Activated CD8-positive, alpha-beta memory T cell treated with anti-CD3 and anti-CD28 coated beads, Interleukin-2, amount 50 U/mL, for 24 hours (primary cell): ENCODE measurements around the gene CRYBA1.
"Not testable (repeated sequence)": the region's sequence is repeated elsewhere in the genome, so short reads cannot be mapped to it uniquely, and the experiment has no call there.

Source experiments
- DNase-seq: peaks from one replicate; pipeline ENCODE4 v3.0.0-alpha.2; 2020; ENCODE audit errors: extremely low read depth

The CRYBA1 gene

GRCh38 chr17:29237476-29238132, 9.1 kb upstream of the CRYBA1 start:
- DNase-seq = no peak

DNA sequence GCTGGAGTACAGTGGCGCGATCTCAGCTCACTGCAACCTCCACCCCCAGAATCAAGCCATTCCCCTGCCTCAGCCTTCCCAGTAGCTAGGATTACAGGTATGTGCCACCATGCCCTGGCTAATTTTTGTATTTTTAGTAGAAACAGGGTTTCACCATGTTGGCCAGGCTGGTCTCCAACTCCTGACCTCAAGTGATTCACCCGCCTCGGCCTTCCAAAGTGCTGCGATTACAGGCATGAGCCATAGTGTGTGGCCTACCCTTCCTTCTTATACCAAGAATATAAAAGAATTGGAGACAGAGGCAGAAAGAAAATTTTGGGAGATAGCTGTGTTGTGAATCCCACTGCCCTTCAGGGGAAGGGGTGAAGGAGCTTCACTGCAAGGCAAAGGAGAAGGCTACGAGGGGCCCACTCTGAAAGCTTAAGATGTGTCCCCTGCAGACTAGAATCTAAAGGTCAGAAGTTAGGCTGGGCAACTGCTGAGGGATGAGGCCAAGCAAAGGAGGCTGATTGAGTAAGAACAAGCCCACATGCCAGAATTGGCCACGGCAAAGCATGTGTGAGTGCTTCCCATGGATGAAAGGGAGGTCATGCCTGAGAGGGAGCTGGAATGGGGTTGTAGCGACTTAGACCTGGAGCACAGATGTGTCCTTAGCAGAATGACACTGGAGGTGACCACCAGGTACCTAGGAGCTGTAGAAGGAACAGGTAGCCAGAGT, 8.4 kb upstream of the CRYBA1 start:
- no peak for DNase-seq

DNA sequence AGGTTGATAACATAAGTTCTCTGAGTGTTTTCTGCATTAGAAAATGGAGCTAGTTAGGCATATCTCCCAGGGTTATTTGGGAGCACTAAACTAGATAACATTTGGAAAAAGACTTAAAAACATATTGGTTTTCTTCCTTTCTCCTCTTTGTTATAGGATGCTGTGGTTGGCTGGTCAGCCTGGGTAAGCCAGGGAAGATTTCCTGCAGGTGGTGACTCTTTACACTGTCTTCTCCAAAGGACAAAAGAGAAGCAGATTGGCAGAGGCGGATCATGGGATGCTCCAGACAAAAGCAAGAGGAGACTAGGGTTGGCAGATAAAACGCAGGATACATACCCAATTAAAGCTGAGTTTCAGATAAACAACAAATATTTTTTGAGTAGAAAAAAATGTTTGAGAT, 6.2 kb upstream of the CRYBA1 start:
- DNase-seq = no peak

DNA sequence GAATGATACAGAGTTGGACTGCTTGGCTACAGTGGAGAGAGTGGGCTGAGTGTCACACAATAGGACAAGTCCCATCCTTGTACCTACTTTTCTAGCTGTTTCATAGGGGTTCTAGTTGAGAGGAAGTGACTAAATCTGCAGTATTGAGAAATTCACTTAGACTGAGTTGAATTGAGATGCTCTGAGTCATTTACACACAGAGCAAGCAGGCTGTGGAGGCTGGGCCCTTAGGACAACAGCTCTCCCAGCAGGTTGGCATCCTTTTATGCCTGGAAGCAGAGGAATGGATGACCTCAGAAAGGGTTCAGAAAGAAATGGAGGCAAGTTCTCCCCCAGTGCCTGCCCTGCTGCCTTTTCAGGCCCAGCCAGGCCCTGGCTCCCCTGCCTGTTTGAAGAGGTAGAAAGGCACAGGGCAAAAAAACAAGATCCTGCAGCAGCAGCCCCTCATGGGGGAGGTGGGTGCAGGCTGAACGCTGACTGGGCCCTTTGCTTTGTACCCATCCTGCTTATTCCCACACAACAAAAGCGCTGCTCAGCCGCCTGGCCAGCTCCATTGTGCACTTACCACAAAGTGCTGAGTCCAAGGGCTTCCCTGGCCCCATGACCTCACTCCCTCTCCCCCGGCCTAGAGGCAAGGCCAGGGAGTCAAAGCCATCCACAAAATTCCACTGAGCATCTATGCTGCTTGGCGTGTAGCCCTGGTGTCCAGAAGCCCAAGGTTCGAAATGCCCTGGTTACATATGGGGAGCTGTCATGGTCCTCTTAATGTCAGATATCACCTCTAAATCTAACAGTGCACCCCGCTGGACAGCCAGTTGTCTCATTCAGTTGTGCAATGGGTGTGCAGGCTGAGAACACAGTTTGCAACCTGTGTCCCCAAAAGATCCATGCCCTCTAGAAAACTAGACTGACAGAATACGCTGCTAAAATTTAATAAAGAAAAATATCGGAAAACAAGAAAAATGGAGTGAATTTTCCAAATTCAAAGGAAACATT, 5.4 kb upstream of the CRYBA1 start:
- DNase-seq = no peak

GRCh38 chr17:29242051-29242450, 4.6 kb upstream of the CRYBA1 start:
- DNase-seq = no peak

GRCh38 chr17:29242790-29243189, 3.9 kb upstream of the CRYBA1 start:
- DNase-seq = no peak

DNA sequence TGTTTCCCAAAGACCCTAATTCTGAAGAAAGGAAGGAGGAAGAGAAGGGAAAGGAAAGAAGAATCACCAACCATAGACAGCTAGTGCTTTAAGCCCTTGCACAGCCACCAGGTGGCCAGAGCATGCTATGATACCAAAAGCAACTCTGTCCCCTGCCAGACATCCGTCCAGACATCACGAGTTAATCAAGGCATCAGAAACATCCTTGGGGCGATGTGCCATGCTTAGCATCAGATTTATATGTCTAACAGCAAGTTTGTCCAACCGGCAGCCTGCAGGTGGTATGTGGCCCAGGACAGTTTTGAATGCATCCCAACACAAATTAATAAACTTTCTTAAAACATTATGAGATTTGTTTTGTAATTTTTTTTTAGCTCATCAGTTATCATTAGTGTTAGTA, 2.9 kb upstream of the CRYBA1 start:
- no peak for DNase-seq

GRCh38 chr17:29245401-29245800, 1.3 kb upstream of the CRYBA1 start:
- no peak for DNase-seq

DNA sequence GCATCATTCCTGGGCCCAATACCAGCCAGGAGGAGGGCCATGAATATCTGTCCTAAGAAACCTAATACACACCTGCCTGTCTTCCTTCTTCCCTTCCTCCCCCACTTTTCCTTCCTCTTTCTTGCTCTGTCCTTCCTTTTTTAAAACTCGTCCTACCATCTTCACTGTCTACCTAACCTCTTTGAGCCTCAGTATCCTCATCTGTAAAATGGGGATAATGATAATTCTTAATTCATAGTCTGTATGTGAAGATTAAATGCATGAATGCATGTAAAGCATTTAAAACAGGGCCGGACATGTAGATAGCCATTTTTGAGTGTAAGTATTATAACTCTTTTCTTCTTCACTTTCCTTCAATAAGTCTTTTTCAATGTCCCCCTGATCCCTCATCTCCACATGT, 560 bp downstream of the CRYBA1 start:
- DNase-seq = no peak

GRCh38 chr17:29248845-29249244, 2.2 kb downstream of the CRYBA1 start:
- DNase-seq = no peak

- no peak for DNase-seq
Measured at GRCh38 chr17:29250666-29251065, 4.0 kb downstream of the CRYBA1 start.

DNA sequence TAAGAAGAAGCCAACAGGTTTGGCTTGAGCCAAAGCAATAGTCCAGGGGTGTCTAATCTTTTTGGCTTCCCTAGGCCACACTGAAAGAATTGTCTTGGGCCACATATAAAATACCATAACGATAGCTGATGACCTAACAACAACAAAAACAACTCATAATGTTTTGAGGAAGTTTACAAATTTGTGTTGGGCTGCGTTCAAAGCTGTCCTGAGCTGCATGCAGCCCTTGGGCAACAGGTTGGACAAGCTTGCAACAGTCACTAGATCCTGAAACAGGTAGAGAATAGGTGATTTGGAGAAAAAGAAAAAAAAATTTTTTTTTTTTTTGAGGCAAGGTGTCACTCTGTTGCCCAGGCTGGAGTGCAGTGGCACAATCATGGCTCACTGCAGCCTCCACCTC, 4.5 kb downstream of the CRYBA1 start:
- no peak for DNase-seq

GRCh38 chr17:29252101-29252791, 5.6 kb downstream of the CRYBA1 start:
- no peak for DNase-seq

GRCh38 chr17:29253037-29253436, 6.4 kb downstream of the CRYBA1 start:
- DNase-seq = no peak

- no peak for DNase-seq
Measured at GRCh38 chr17:29255926-29256522, 9.4 kb downstream of the CRYBA1 start.

- DNase-seq = no peak
Measured at GRCh38 chr17:29256735-29257466, 10.2 kb downstream of the CRYBA1 start.

- DNase-seq = no peak
Measured at GRCh38 chr17:29257756-29258155, 11.1 kb downstream of the CRYBA1 start.

DNA sequence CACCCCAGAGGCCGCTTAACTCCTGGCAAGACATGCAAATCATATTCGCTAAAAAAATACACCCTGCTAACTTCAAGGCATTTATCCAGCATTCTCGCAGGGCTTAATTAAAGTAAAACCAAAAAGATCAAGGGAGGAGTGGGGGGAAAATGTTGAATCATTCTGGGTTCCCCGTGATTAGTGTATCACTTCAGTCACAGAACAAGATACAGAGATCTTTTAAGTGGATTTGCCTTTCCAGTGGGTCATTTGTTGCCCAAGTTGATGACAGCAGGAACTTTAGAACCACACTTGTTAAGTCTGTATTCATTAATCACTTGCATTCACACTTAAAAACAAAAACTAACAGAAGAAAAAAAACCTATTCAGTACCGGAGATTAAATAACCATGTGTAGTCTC, 17.3 kb downstream of the CRYBA1 start:
- no peak for DNase-seq

DNA sequence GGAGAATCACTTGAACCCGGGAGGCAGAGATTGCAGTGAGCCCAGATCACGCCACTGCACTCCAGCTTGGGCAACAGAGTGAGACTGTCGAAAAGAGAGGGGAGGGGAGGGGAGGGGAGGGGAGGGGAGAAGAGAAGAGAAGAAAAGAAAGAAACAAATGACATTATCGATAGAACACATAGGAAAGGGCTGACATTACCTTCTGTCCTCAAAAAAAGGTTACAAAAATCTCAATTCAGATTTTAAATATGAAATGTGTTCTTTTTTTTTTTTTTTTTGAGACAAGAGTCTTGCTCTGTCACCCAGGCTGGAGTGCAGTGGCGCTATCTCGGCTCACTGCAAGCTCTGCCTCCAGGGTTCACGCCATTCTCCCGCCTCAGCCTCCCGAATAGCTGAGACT, 25.3 kb downstream of the CRYBA1 start:
- not testable (repeated sequence) for DNase-seq

- DNase-seq = no peak
Measured at GRCh38 chr17:29273924-29274323, 27.3 kb downstream of the CRYBA1 start.

- DNase-seq = no peak
Measured at GRCh38 chr17:29278692-29279091, 32.0 kb downstream of the CRYBA1 start.
